HepG2 (cell line): Measurements from ENCODE around the gene CPSF7. TPM values are rescaled to one million over a fixed set of nuclear protein-coding genes. Genes with fewer than 3 reads are reported as not detected.

Source experiments
- ATRX ChIP-seq: sonication (generic); formaldehyde crosslinking; IDR thresholded peaks from 2 replicates; pipeline ENCODE4 v1.4.0; 2020; ENCODE audit warnings: missing genetic modification reagents, borderline replicate concordance
- CREM ChIP-seq, 2 experiments: sonication (generic) in 1 of 2; formaldehyde crosslinking in 1 of 2; IDR thresholded peaks; 2 replicates each; pipeline versions ENCODE4 v1.4.0 to v1.6.1; 2016 to 2020; ENCODE audit warnings: antibody characterized with exemption in 1 of 2, mild to moderate bottlenecking in 1 of 2, missing genetic modification reagents in 1 of 2
- FOXP1 ChIP-seq, 2 experiments: fragments of 450-650 bp in 1 of 2; IDR thresholded peaks; 2 replicates each; pipeline ENCODE4 v1.6.1; 2017 to 2018; ENCODE audit warnings: antibody characterized with exemption in 1 of 2
- GMEB1 ChIP-seq: sonication (generic); formaldehyde crosslinking; IDR thresholded peaks from 2 replicates; pipeline ENCODE4 v1.5.1; 2020; ENCODE audit warnings: missing genetic modification reagents, mild to moderate bottlenecking, borderline replicate concordance
- HIC2 ChIP-seq: sonication (generic); formaldehyde crosslinking; IDR thresholded peaks from 2 replicates; pipeline ENCODE4 v1.9.0; 2022; ENCODE audit warnings: low read depth, missing genetic modification reagents
- HNRNPLL ChIP-seq: fragments of 200-400 bp; formaldehyde crosslinking; IDR thresholded peaks from 2 replicates; pipeline ENCODE4 v1.6.1; 2017; ENCODE audit warnings: mild to moderate bottlenecking, low read depth, low read length; ENCODE audit not compliant: poor library complexity, severe bottlenecking
- IKZF5 ChIP-seq: IDR thresholded peaks from 2 replicates; pipeline ENCODE4 v1.6.1; 2018; ENCODE audit warnings: missing genetic modification reagents, mild to moderate bottlenecking, missing compliant biosample characterization
- KLF12 ChIP-seq: sonication (generic); formaldehyde crosslinking; IDR thresholded peaks from 2 replicates; pipeline ENCODE4 v1.4.0; 2020; ENCODE audit warnings: missing genetic modification reagents, borderline replicate concordance
- NCOA2 ChIP-seq: sonication (generic); formaldehyde crosslinking; IDR thresholded peaks from 2 replicates; pipeline ENCODE4 v1.8.0; 2022; ENCODE audit warnings: inconsistent platforms
- PITX1 ChIP-seq: sonication (generic); formaldehyde crosslinking; IDR thresholded peaks from 2 replicates; pipeline ENCODE4 v1.5.1; 2020; ENCODE audit warnings: mild to moderate bottlenecking, missing genetic modification reagents
- SP5 ChIP-seq: IDR thresholded peaks from 2 replicates; pipeline ENCODE4 v1.6.1; 2016; ENCODE audit warnings: low read depth, borderline replicate concordance
- ZFP36L1 ChIP-seq: sonication (generic); formaldehyde crosslinking; IDR thresholded peaks from 2 replicates; pipeline ENCODE4 v1.8.0; 2022; ENCODE audit warnings: mild to moderate bottlenecking, missing genetic modification reagents, moderate library complexity
- ZNF619 ChIP-seq: sonication (generic); formaldehyde crosslinking; IDR thresholded peaks from 2 replicates; pipeline ENCODE4 v1.4.0; 2020; ENCODE audit warnings: mild to moderate bottlenecking, missing genetic modification reagents
- ZNF790 ChIP-seq: sonication (generic); formaldehyde crosslinking; IDR thresholded peaks from 2 replicates; pipeline ENCODE4 v1.8.0; 2022; ENCODE audit warnings: missing genetic modification reagents, mild to moderate bottlenecking, borderline replicate concordance
- polyA plus RNA-seq, 8 experiments: library from polyadenylated mRNA; depleted of rRNA in 3 of 8; stranded (reverse) in 7 of 8; unstranded in 1 of 8; fragments of >200 nt; fragmentation: Illumina TruSeq in 4 of 8; extraction: Trizol in 4 of 8; gene quantifications; 2 replicates each; pipeline versions ENCODE4 v1.2.1 to v1.2.3, GENCODE V29; 2011 to 2016; ENCODE audit warnings: low read depth in 4 of 8, missing spikeins in 1 of 8, mixed read lengths in 1 of 8; ENCODE audit not compliant: insufficient read depth in 1 of 8
- total RNA-seq, 5 experiments: library from RNA; depleted of rRNA; stranded (reverse); fragments of >200 nt; fragmentation: Illumina TruSeq; extraction: Trizol; gene quantifications; 2 replicates each; pipeline ENCODE4 v1.2.3, GENCODE V29; 2016; ENCODE audit warnings: low read depth in 1 of 5

Gene CPSF7
- total and polyA plus RNA-seq, 2 of the 13 experiments (the other 11 are each of a cell fraction or from before 2014, with no cell fraction given) = 34.1 to 36.8 TPM

- TF ChIP-seq SP5 (CRISPR knock-in tag) (peak; percentile 44; the same call in 1 of the 2 replicates), KLF12 (CRISPR knock-in tag) (peak; percentile 63; the same call in 1 of the 2 replicates), ZFP36L1 (CRISPR knock-in tag) (peak; percentile 82; the same call in 1 of the 2 replicates), IKZF5 (CRISPR knock-in tag) (peak; percentile 49; the same call in 1 of the 2 replicates), NCOA2 (CRISPR knock-in tag) (peak; percentile 11; the same call in 1 of the 2 replicates), FOXP1 (IDR thresholded peaks at IDR 0.05) (no peak), FOXP1 (CRISPR knock-in tag; IDR thresholded peaks at IDR 0.05) (no peak; the same call in 1 of the 2 replicates), GMEB1 (CRISPR knock-in tag) (peak; percentile 86), CREM (IDR thresholded peaks at IDR 0.05) (peak; percentile 78), CREM (CRISPR knock-in tag; IDR thresholded peaks at IDR 0.05) (no peak), HIC2 (CRISPR knock-in tag) (no peak; the same call in 1 of the 2 replicates), HNRNPLL (peak; percentile 84), ATRX (CRISPR knock-in tag) (no peak), ZNF790 (0 out of 2 replicates have a peak, but pooled peaks have one; percentile 66), ZNF619 (CRISPR knock-in tag) (no peak), PITX1 (CRISPR knock-in tag) (peak; percentile 76; the same call in 1 of the 2 replicates)
These were observed 67.8 kb downstream of the CPSF7 start, which contains the start of the genes CYB561A3 and TMEM138 (continued) for GRCh38 chr11:61361741-61362541.
